ENCODE data around the gene CUL4A.

- TF ChIP-seq CTCF (IDR thresholded peaks at IDR 0.05) (no peak), EZH2 (IDR thresholded peaks at IDR 0.05; ENCODE audit: borderline replicate concordance, insufficient read depth, low read depth, low read length, poor library complexity, severe bottlenecking) (no peak)
These were observed at the start of gene CUL4A for GRCh38 chr13:113209336-113209758.
